GM19351 (cell line): ENCODE data around the gene KERA.

Experiments used
- ATAC-seq: cut with Tn5 transposase; IDR thresholded peaks from one replicate; pipeline ENCODE4 v1.9.1; 2021; ENCODE audit warnings: mild to moderate bottlenecking, moderate library complexity; ENCODE audit not compliant: unreplicated experiment

Gene KERA

GRCh38 chr12:91074154-91074709, 16.4 kb upstream of the KERA start:
- no peak for ATAC-seq

- ATAC-seq: no peak
Observed at GRCh38 chr12:91073426-91073825, 15.6 kb upstream of the KERA start.

GRCh38 chr12:91072931-91073330, 15.1 kb upstream of the KERA start:
- ATAC-seq: no peak

GRCh38 chr12:91070936-91071335, 13.1 kb upstream of the KERA start:
- no peak for ATAC-seq

- no peak for ATAC-seq
Observed at GRCh38 chr12:91065396-91065795, 7.6 kb upstream of the KERA start.

GRCh38 chr12:91064640-91065039, 6.8 kb upstream of the KERA start:
- ATAC-seq: no peak

GRCh38 chr12:91061091-91061490, 3.3 kb upstream of the KERA start:
- no peak for ATAC-seq

- ATAC-seq: no peak
Observed at GRCh38 chr12:91059211-91059610, 1.4 kb upstream of the KERA start.

GRCh38 chr12:91058786-91059185, 962 bp upstream of the KERA start:
- no peak for ATAC-seq

- ATAC-seq: no peak
Observed at GRCh38 chr12:91056488-91056887, 1.3 kb downstream of the KERA start.

- no peak for ATAC-seq
Observed at GRCh38 chr12:91055976-91056375, 1.8 kb downstream of the KERA start.

- ATAC-seq: no peak
Observed at GRCh38 chr12:91053951-91054715, 3.7 kb downstream of the KERA start.

- no peak for ATAC-seq
Observed at GRCh38 chr12:91052026-91052425, 5.8 kb downstream of the KERA start.

GRCh38 chr12:91044586-91044985, 13.2 kb downstream of the KERA start:
- ATAC-seq: no peak

GRCh38 chr12:91043408-91043807, 14.4 kb downstream of the KERA start:
- ATAC-seq: no peak

- ATAC-seq: no peak
Observed at GRCh38 chr12:91040096-91040755, 17.6 kb downstream of the KERA start.

- no peak for ATAC-seq
Observed at GRCh38 chr12:91037276-91037675, 20.5 kb downstream of the KERA start.

- ATAC-seq: no peak
Observed at GRCh38 chr12:91033251-91033650, 24.6 kb downstream of the KERA start.

GRCh38 chr12:91023326-91024004, 34.4 kb downstream of the KERA start:
- peak; percentile 96 for ATAC-seq

- no peak for ATAC-seq
Observed at GRCh38 chr12:91021076-91021475, 36.7 kb downstream of the KERA start.

- ATAC-seq: no peak
Observed at GRCh38 chr12:91019455-91019854, 38.4 kb downstream of the KERA start.
